Vein endothelial cell (primary cell): ENCODE results near the gene SLC26A1. TPM values are rescaled to one million over a fixed set of nuclear protein-coding genes. Genes with fewer than 3 reads are reported as not detected.

Source experiments
- total RNA-seq: library from RNA; depleted of rRNA; stranded (reverse); fragments of >200 nt; gene quantifications from 2 replicates; pipeline ENCODE4 v1.2.3, GENCODE V29; 2012

The SLC26A1 gene
- total RNA-seq = under 0.01 and 0.19 TPM in 2 replicates

GRCh38 chr4:993111-994029 is at the start of gene SLC26A1:
Gene SLC26A1 (minus strand): TSS chr4:993404. CDS start chr4:991703, 1,701 bp downstream.

GRCh38 chr4:1011022-1011665 is 17.9 kb upstream of the SLC26A1 start, which contains the start of gene FGFRL1:
Gene FGFRL1 (plus strand): TSS chr4:1011626. CDS start chr4:1012486, 860 bp downstream.

DNA sequence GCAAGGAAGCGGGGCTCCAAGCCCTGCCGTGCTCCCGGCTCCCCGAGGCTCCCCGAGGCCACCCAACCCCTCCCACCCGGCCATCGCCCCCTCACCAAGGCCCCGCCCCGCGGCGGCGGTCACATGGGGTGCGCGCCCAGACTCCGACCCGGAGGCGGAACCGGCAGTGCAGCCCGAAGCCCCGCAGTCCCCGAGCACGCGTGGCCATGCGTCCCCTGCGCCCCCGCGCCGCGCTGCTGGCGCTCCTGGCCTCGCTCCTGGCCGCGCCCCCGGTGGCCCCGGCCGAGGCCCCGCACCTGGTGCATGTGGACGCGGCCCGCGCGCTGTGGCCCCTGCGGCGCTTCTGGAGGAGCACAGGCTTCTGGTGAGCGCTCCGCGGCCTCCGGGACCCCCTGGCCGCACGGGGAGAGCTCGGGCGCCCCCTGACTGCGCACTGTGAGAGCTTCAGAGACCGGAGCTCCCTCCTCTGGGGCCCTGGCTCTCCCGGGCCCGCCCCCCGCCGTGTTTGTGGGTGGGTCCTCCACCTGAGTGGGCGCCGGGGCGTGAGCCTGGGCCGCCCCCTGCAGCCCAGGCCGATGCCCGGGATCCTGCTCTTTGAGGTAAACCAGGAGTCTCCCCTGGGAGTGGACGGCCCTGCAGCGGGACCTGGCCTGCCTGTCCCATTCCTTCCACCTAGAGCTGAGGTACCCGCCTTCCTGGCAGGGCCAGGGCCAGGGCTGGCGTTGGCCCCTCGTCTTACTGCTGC is 6.2 kb downstream of the SLC26A1 start, which contains the start of gene IDUA:
IDUA (plus strand) TSS at position 166 of the 745 bp plus-strand sequence; CDS start at position 207, 41 bp downstream.

DNA sequence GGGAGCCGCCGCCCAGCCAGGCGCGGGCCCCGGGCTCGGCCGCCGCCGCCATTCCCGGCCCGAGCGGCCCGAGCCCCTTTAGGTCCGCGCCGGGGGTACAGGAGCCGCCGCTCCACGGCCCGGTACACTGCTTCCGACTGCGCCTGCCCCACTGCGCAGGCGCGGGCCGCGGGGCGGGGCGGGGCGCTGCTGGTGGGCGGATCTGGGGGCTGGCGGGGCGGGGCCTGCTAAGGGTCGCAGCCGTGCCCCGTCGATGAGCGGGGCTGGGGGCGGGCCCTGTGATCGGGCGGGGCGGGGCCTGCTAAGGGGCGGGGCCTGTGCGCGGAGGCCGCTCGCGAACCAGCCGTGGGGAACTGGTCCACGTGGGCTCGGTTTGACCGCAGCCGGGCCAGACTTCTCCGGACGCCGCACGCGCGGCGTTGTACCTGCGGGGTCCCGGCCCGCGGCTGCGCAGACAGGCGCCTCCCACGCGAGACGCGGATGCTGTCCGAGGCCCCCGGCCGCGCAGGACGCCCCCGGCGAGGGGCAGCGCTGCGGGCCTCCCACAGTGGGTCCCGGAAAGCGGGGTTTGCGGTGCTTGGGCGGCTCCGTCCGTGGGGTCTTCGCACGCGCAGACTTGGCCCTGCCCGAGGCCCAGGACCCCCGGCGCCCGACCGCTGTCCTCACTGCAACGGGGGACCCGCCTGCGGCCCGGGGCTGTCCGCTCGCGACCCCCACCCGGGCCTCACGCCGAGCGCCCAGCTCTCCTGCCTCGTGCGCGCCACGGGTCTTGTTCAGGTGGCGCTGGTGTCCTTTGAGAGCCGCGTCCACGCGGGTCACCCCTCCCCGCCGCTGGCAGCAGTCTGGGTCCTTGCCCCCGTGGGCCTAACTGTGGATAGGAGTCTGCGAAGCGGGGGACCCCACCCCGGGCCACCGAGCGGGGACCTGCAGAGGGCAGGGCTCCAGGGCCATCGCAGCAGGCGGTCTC is 19.5 kb downstream of the SLC26A1 start, which contains the start of gene DGKQ:
DGKQ (minus strand) TSS at position 139 of the 967 bp plus-strand sequence; CDS start at position 52, 87 bp downstream.

Other genes starting within 250 kb of the SLC26A1 start
- 0.10 and 0.33 TPM in 2 replicates for gene CPLX1, start 167.3 kb downstream of the SLC26A1 start, total RNA-seq
- gene GAK, start 61.1 kb downstream of the SLC26A1 start, total RNA-seq = 78.7 and 83.8 TPM in 2 replicates
- gene TMEM175, start 60.9 kb downstream of the SLC26A1 start, total RNA-seq = 6.8 and 10.8 TPM in 2 replicates
- gene DGKQ, start 19.8 kb downstream of the SLC26A1 start, total RNA-seq = 19.1 and 19.9 TPM in 2 replicates
- gene IDUA, start 6.4 kb downstream of the SLC26A1 start, total RNA-seq = 13.7 and 18.0 TPM in 2 replicates
- 19.5 and 25.8 TPM in 2 replicates for gene FGFRL1, start 18.2 kb upstream of the SLC26A1 start, total RNA-seq
- 0.48 and 5.9 TPM in 2 replicates for gene RNF212, start 120.2 kb upstream of the SLC26A1 start, total RNA-seq
- gene SPON2, start 179.2 kb upstream of the SLC26A1 start, total RNA-seq = 0.65 and 1.3 TPM in 2 replicates